GM21717 (cell line): ENCODE measurements around the gene SMIM28.
"Not testable (repeated sequence)": the region's sequence is repeated elsewhere in the genome, so short reads cannot be mapped to it uniquely, and the experiment has no call there.

Experiments
- ATAC-seq: cut with Tn5 transposase; IDR thresholded peaks from one replicate; pipeline ENCODE4 v1.9.1; 2021; ENCODE audit warnings: mild to moderate bottlenecking, moderate library complexity; ENCODE audit not compliant: unreplicated experiment

SMIM28 gene

GRCh38 chr6:138403801-138404665 is 26.3 kb downstream of the SMIM28 start, which contains the start of gene HEBP2:
Gene HEBP2 (plus strand): TSS chr6:138404223. CDS start chr6:138404496, 273 bp downstream.
- peak; percentile 85 for ATAC-seq

- no peak for ATAC-seq
These were observed 27.1 kb downstream of the SMIM28 start for GRCh38 chr6:138404666-138405337.

GRCh38 chr6:138405816-138406413 is 28.2 kb downstream of the SMIM28 start:
- no peak for ATAC-seq

- ATAC-seq = no peak
These were observed 28.7 kb downstream of the SMIM28 start for GRCh38 chr6:138406443-138406842.

- no peak for ATAC-seq
These were observed 32.5 kb downstream of the SMIM28 start for GRCh38 chr6:138410048-138410735.

- ATAC-seq = peak; percentile 63
These were observed 33.5 kb downstream of the SMIM28 start for GRCh38 chr6:138410972-138411880.

GRCh38 chr6:138415125-138415524 is 37.4 kb downstream of the SMIM28 start:
- ATAC-seq = no peak

- no peak for ATAC-seq
These were observed 38.5 kb downstream of the SMIM28 start for GRCh38 chr6:138416206-138416605.

GRCh38 chr6:138417493-138418117 is 39.9 kb downstream of the SMIM28 start:
- ATAC-seq = no peak

- ATAC-seq = no peak
These were observed 40.5 kb downstream of the SMIM28 start for GRCh38 chr6:138418118-138418742.

GRCh38 chr6:138419766-138420165 is 42.1 kb downstream of the SMIM28 start:
- ATAC-seq = no peak

GRCh38 chr6:138420356-138420755 is 42.7 kb downstream of the SMIM28 start:
- ATAC-seq = no peak

GRCh38 chr6:138421089-138421488 is 43.4 kb downstream of the SMIM28 start:
- no peak for ATAC-seq

- no peak for ATAC-seq
These were observed 43.9 kb downstream of the SMIM28 start for GRCh38 chr6:138421608-138422007.

- ATAC-seq = no peak
These were observed 45.2 kb downstream of the SMIM28 start for GRCh38 chr6:138422861-138423260.

- ATAC-seq = no peak
These were observed 46.5 kb downstream of the SMIM28 start for GRCh38 chr6:138424004-138424904.

GRCh38 chr6:138425256-138425655 is 47.6 kb downstream of the SMIM28 start:
- ATAC-seq = not testable (repeated sequence)

GRCh38 chr6:138426500-138427123 is 48.9 kb downstream of the SMIM28 start:
- ATAC-seq = no peak
